Superior temporal gyrus (tissue), 1 donor: ENCODE data around the gene DPY19L2.
"Not testable (repeated sequence)": the region's sequence is repeated elsewhere in the genome, so short reads cannot be mapped to it uniquely, and the experiment has no call there.

ENCODE experiments used
- DNase-seq: peaks from one replicate; pipeline ENCODE4 v3.0.0-alpha.2; 2016; ENCODE audit errors: extremely low spot score

Gene DPY19L2

DNA sequence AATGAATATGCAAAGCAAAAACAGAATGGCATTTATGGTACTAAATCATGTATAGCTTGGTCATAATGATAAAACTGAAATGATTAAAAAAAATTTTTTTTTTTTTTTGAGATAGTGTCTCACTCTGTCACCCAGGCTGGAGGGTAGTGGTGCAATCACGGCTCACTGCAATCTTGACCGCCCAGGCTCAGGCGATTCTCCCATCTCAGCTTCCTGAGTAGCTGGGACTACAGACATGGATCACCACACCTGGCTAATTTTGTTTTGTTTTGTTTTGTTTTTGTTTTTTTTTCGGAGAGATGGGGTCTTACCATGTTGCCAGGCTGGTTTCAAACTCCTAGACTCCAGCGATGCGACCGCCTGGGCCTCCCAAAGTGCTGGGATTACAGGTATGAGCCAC is 138.7 kb downstream of the DPY19L2 start:
- DNase-seq: not testable (repeated sequence)

DNA sequence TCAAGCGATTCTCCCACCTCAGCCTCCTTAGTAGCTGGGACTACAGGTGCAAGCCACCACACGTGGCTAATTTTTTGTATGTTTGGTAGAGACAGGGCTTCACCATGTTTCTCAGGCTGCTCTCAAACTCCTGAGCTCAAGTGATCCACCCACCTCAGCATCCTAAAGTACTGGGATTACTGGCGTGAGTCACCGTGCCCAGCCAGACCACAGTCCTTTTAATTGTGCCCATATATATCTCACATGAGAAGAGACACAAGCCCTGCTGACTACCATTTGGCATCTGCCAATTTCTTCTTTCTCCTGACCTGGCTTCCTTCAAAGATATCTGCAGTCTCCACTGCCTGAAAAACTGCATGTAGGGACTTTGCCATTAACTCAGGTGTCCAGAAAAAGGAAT is 142.5 kb downstream of the DPY19L2 start:
- DNase-seq: no peak

DNA sequence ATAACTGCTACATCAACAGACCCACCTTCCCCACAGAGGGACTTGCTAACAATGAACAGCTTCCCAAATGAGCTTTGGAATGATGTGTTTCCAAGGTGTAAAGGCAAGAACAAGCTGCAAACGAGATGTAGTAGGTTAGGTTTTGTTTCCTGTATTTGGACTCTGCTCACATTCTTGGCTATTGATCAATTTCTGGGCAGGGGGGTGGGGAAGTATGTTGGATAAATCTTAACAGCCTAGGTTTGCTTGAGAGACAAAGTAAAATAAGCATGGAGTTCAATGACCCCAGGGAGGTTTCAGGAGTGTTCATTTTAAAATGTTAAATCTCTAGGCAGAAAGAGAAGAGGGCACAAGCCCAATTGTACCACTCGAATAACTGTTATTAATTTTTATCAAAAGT is 146.6 kb downstream of the DPY19L2 start:
- no peak for DNase-seq
